ENCODE results near the gene ATP5F1D.

The ATP5F1D gene

DNA sequence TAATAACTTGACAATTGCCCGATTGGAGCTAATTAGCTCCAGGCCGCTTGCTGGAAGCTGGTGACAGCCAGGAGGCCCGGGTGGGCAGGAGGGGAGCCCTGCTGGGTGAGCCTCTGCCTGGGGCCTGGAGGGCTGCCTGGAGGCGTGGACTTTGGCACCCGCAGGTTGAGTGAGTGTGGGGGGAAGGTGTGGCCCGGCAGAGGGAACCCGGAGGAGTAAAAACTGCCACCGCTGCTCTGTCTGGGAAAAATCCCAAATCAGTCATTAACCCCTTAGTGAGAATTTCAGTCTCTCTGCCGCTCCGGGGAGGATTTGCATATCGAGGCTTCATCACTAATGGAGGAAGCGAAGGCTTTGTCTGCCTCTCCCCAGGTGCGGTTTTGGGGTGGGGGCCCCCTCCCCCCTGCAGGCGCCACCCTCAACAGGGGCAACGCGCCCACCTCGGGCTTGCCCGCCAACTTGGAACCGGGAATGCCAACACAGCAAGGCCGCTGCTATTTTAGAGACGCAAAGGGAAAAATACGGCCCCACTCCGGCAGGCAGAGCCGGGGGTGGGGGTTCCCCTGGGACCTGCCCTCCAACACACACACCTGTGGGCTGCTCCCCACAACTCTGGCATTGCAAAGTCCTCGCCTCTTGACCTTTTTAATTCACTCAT, 50.3 kb downstream of the ATP5F1D start:
- Histone ChIP-seq H3K18ac (ENCODE audit: low read length) (no peak overlapping the region), H2AFZ (ENCODE audit: insufficient read depth, low read length, poor library complexity) (no peak overlapping the region), H4K91ac (ENCODE audit: low read depth, low read length) (no peak overlapping the region), H4K12ac (ENCODE audit: low read depth, low read length) (no peak overlapping the region), H2BK12ac (ENCODE audit: low read length) (no peak overlapping the region), H3K4me3 (ENCODE audit: low read depth, low read length) (no peak overlapping the region), H3K9me3 (ENCODE audit: insufficient read depth, low read depth, low read length) (no peaks in the 10 kb centered on the region), H3K36me3 (ENCODE audit: control insufficient read depth in 1 of 2, insufficient read depth in 2 of 2, low read length in 2 of 2) (no peaks in the 10 kb centered on the region), H3K79me1 (ENCODE audit: low read length) (no peaks in the 10 kb centered on the region), H2AK5ac (ENCODE audit: low read length) (no peak overlapping the region), H3K14ac (ENCODE audit: low read length) (no peak overlapping the region), H3K27me3 (ENCODE audit: insufficient read depth, low read length) (no peaks in the 10 kb centered on the region), H3K27ac (ENCODE audit: low read depth, low read length) (no peak overlapping the region), H3K9ac (ENCODE audit: low read length) (no peak overlapping the region), H3K4ac (ENCODE audit: low read depth, low read length) (no peak overlapping the region), H3K4me1 (ENCODE audit: control insufficient read depth in 1 of 2, insufficient read depth in 2 of 2, low read length in 2 of 2) (peaks cover 0 to 3% of the 10 kb centered on the region in 2 experiments), H3K23ac (ENCODE audit: low read length) (no peak overlapping the region), H3K79me2 (ENCODE audit: control insufficient read depth, insufficient read depth, low read length, poor library complexity) (no peaks in the 10 kb centered on the region), H2BK5ac (ENCODE audit: low read depth, low read length, poor library complexity) (no peak overlapping the region), H4K8ac (ENCODE audit: low read depth, low read length) (no peak overlapping the region), H2BK120ac (ENCODE audit: insufficient read depth, low read length, poor library complexity) (no peak overlapping the region), H3K4me2 (ENCODE audit: low read length) (no peak overlapping the region)
- no CpG with 5 or more reads among the region's 25 CpGs for WGBS (ENCODE audit: extremely low coverage, insufficient coverage, insufficient read length)
- DNase-seq: no peak

GRCh38 chr19:1292419-1293151, 51.0 kb downstream of the ATP5F1D start:
- Histone ChIP-seq H4K12ac (ENCODE audit: low read depth, low read length) (no peak overlapping the region), H2AK5ac (ENCODE audit: low read length) (no peak overlapping the region), H3K23ac (ENCODE audit: low read length) (no peak overlapping the region), H3K4me3 (ENCODE audit: low read depth, low read length) (no peak overlapping the region), H3K79me2 (ENCODE audit: control insufficient read depth, insufficient read depth, low read length, poor library complexity) (no peaks in the 10 kb centered on the region), H3K4me2 (ENCODE audit: low read length) (no peak overlapping the region), H2BK120ac (ENCODE audit: insufficient read depth, low read length, poor library complexity) (no peak overlapping the region), H2BK12ac (ENCODE audit: low read length) (no peak overlapping the region), H2AFZ (ENCODE audit: insufficient read depth, low read length, poor library complexity) (no peak overlapping the region), H3K27me3 (ENCODE audit: insufficient read depth, low read length) (no peaks in the 10 kb centered on the region), H4K8ac (ENCODE audit: low read depth, low read length) (no peak overlapping the region), H3K14ac (ENCODE audit: low read length) (no peak overlapping the region), H2BK5ac (ENCODE audit: low read depth, low read length, poor library complexity) (no peak overlapping the region), H3K9ac (ENCODE audit: low read length) (no peak overlapping the region), H3K36me3 (ENCODE audit: control insufficient read depth in 1 of 2, insufficient read depth in 2 of 2, low read length in 2 of 2) (no peaks in the 10 kb centered on the region), H3K18ac (ENCODE audit: low read length) (no peak overlapping the region), H3K4ac (ENCODE audit: low read depth, low read length) (no peak overlapping the region), H3K4me1 (ENCODE audit: control insufficient read depth in 1 of 2, insufficient read depth in 2 of 2, low read length in 2 of 2) (peaks cover 0 to 3% of the 10 kb centered on the region in 2 experiments), H4K91ac (ENCODE audit: low read depth, low read length) (no peak overlapping the region), H3K9me3 (ENCODE audit: insufficient read depth, low read depth, low read length) (no peaks in the 10 kb centered on the region), H3K27ac (ENCODE audit: low read depth, low read length) (no peak overlapping the region), H3K79me1 (ENCODE audit: low read length) (no peaks in the 10 kb centered on the region)
- DNase-seq: no peak
- no CpG with 5 or more reads among the region's 17 CpGs for whole genome bisulfite sequencing (ENCODE audit: extremely low coverage, insufficient coverage, insufficient read length)

- Histone ChIP-seq H3K9ac (ENCODE audit: low read length) (no peak overlapping the region), H3K4me1 (ENCODE audit: control insufficient read depth in 1 of 2, insufficient read depth in 2 of 2, low read length in 2 of 2) (peaks cover 0 to 3% of the 10 kb centered on the region in 2 experiments)
These were observed 52.4 kb downstream of the ATP5F1D start for GRCh38 chr19:1293782-1294604.

More at GRCh38 chr19:1293782-1294604, 52.4 kb downstream of the ATP5F1D start:
- Histone ChIP-seq H3K79me1 (ENCODE audit: low read length) (no peaks in the 10 kb centered on the region), H3K9me3 (ENCODE audit: insufficient read depth, low read depth, low read length) (no peaks in the 10 kb centered on the region), H3K36me3 (ENCODE audit: control insufficient read depth in 1 of 2, insufficient read depth in 2 of 2, low read length in 2 of 2) (no peaks in the 10 kb centered on the region), H3K23ac (ENCODE audit: low read length) (no peak overlapping the region), H2AFZ (ENCODE audit: insufficient read depth, low read length, poor library complexity) (no peak overlapping the region), H2BK120ac (ENCODE audit: insufficient read depth, low read length, poor library complexity) (no peak overlapping the region), H4K8ac (ENCODE audit: low read depth, low read length) (no peak overlapping the region), H3K27ac (ENCODE audit: low read depth, low read length) (no peak overlapping the region), H3K27me3 (ENCODE audit: insufficient read depth, low read length) (no peaks in the 10 kb centered on the region), H2BK5ac (ENCODE audit: low read depth, low read length, poor library complexity) (no peak overlapping the region), H3K4me2 (ENCODE audit: low read length) (no peak overlapping the region), H3K4me3 (ENCODE audit: low read depth, low read length) (no peak overlapping the region), H3K18ac (ENCODE audit: low read length) (no peak overlapping the region), H4K12ac (ENCODE audit: low read depth, low read length) (no peak overlapping the region), H3K4ac (ENCODE audit: low read depth, low read length) (no peak overlapping the region), H3K79me2 (ENCODE audit: control insufficient read depth, insufficient read depth, low read length, poor library complexity) (no peaks in the 10 kb centered on the region), H2BK12ac (ENCODE audit: low read length) (no peak overlapping the region), H4K91ac (ENCODE audit: low read depth, low read length) (no peak overlapping the region), H2AK5ac (ENCODE audit: low read length) (no peak overlapping the region), H3K14ac (ENCODE audit: low read length) (no peak overlapping the region)
- DNase-seq: no peak
- WGBS (ENCODE audit: extremely low coverage, insufficient coverage, insufficient read length): no CpG with 5 or more reads among the region's 35 CpGs
